RWPE1 (cell line): ENCODE data around the gene SLC4A4.

ENCODE experiments used
- CTCF ChIA-PET: fragments of 350-600 bp; sonication (Branson Sonifier 250); formaldehyde crosslinking; extraction: SDS; loops from one replicate; lab custom pipeline; 2021; lab: Yijun Ruan, JAX
- POLR2A ChIA-PET: fragments of 400-600 bp; formaldehyde crosslinking; extraction: SDS; loops from one replicate; lab custom pipeline; 2020; ENCODE audit warnings: antibody characterized with exemption; ENCODE audit not compliant: low non-redundant PET; lab: Yijun Ruan, JAX
- DNase-seq: peaks from one replicate; pipeline ENCODE4 v3.0.0; 2012; ENCODE audit warnings: low spot score
- H3K27ac ChIP-seq: fragments of 450-650 bp; 2 replicates; pipeline ENCODE4 v1.5.1; 2017
- TF ChIP-seq, protein P1 (sequence below): fragments of 450-650 bp; conservative IDR thresholded peaks from 2 replicates; pipeline ENCODE4 v1.5.1; 2017; ENCODE audit warnings: low read depth, mild to moderate bottlenecking

The SLC4A4 gene

DNA sequence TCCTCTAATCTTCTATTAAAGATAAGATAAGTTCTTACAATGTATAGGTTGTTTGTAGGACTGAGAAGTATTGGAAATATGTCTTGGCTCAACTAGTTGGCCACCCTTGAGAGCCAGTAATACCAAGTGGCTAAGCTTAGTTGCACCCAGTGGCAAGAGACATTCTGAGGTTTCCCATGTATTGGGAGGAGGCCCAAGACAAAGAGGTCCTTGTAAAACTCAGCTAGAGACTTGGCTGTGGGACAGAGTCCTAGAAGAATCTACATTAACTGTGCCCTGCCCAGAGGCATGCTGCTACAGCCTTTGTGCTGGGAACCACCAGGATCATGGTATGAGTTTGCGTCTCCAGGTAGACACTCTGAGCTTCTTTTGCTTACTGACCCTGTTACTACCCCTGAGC lies 41.9 kb upstream of the SLC4A4 start:
- ChIA-PET CTCF (no interaction called here), POLR2A (no interaction called here)
- DNase-seq: no peak
- TF ChIP-seq, protein P1, sequence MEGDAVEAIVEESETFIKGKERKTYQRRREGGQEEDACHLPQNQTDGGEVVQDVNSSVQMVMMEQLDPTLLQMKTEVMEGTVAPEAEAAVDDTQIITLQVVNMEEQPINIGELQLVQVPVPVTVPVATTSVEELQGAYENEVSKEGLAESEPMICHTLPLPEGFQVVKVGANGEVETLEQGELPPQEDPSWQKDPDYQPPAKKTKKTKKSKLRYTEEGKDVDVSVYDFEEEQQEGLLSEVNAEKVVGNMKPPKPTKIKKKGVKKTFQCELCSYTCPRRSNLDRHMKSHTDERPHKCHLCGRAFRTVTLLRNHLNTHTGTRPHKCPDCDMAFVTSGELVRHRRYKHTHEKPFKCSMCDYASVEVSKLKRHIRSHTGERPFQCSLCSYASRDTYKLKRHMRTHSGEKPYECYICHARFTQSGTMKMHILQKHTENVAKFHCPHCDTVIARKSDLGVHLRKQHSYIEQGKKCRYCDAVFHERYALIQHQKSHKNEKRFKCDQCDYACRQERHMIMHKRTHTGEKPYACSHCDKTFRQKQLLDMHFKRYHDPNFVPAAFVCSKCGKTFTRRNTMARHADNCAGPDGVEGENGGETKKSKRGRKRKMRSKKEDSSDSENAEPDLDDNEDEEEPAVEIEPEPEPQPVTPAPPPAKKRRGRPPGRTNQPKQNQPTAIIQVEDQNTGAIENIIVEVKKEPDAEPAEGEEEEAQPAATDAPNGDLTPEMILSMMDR: no peak
- no peak overlapping the region for H3K27ac ChIP-seq

DNA sequence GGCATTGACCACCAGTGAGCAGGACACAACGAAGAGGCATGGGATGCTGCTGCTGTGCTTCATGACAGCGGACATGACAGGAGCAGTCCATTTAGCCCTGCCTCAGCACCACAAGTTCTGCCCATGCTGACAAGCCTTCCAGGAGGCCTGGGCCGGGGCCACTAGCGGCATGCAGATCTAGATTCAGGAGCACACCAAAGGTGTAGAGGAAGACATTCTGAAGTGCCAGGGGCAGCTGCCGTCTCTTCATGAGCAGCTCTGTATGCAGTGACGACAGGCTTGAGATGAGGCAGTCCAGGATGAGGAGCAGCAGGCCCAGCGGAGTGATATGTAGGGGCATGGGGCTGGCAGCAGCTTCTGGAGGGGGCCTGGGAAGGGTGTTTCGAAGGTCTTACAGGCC lies 38.5 kb upstream of the SLC4A4 start:
- POLR2A ChIA-PET: no interaction called here
- H3K27ac ChIP-seq: no peak overlapping the region
- TF ChIP-seq, protein P1: no peak
- no peak for DNase-seq
- CTCF ChIA-PET: no interaction called here

DNA sequence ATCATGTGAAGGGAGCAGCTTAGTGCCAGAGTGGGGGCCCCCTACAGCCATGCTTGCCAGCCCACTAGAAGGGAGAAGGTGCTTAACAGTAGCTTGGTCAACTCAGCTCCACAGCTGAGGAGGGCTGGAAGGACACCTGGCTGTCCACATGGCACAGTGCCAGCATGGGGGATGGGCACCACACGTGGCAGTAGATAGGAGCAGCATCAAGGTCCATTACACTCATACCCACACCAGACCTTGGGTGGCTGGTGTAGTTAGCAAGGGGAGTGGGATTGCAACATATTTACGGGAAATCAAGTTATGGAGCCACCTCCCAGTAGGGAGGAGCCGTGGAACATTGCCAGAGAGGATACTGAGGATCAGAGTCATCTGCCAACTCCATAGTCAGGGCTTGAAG lies 37.9 kb upstream of the SLC4A4 start:
- TF ChIP-seq, protein P1: no peak
- CTCF ChIA-PET: no interaction called here
- no peak for DNase-seq
- POLR2A ChIA-PET: no interaction called here
- no peak overlapping the region for H3K27ac ChIP-seq

DNA sequence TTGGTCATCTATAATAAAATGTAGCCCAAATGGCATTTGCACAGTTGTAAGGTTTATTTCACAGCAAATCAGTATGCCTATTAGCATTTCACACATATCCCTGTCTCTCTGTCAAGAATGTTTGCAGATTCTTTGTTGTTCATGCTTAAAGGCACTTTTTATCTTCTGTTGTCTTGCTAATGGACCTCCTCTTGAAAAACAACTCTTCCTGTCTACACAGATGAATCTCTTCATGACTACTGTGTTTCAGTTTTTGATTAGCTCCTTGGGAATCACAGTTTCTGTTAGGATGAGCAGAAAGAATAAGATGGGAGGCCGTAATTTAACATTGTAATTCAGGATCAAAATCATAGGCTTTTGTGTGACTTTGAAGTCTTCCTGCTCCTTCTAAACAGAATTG lies 35.5 kb upstream of the SLC4A4 start:
- POLR2A ChIA-PET: no interaction called here
- DNase-seq: no peak
- H3K27ac ChIP-seq: no peak overlapping the region
- CTCF ChIA-PET: no interaction called here
- TF ChIP-seq, protein P1: no peak

DNA sequence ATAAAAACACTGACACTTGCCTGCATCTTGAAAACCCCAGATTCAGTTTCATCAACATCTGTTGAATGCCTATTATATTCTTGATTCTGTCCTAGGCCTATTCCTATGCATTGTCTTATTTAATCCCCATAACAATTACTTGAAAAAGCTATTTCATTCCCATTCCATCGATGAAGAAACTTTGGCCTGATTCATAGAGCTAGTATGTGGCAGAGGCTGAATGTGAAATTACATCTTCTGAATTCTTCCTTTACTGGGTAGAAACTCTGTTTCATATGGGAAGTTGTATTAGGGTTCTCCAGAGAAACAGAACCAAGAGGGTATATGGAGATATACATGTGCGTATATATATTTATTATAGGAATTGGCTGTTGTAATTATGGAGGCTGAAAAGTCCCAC lies 35.0 kb upstream of the SLC4A4 start:
- TF ChIP-seq, protein P1: no peak
- no peak for DNase-seq
- CTCF ChIA-PET: no interaction called here
- H3K27ac ChIP-seq: no peak overlapping the region
- POLR2A ChIA-PET: no interaction called here

DNA sequence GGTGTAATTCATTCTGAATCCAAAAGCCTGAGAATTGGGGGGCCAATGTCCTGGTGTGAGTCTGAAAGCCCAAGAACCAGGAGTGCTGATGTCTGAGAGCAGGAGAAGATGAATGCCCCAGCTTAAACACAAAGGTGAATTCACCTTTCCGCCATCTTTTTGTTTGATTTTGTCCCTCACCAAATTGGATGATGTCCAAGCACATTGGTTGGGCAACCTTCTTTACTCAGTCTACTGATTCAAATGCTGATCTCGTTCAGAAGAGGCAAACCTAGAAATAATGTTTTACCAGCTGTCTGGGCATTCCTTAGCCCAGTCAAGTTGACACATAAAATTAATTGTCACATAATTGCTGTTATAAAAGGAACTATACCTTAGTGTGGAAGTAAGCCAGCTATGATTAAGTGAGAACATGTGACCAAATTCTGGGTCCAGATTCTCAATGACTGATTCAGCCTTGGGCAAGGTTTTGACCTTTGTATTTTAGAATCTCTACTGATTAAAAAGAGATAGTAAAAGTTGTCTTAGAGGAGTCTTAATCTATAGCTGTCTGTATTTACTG lies 34.5 kb upstream of the SLC4A4 start:
- POLR2A ChIA-PET: no interaction called here
- TF ChIP-seq, protein P1: no peak
- no peak overlapping the region for H3K27ac ChIP-seq
- DNase-seq: no peak
- CTCF ChIA-PET: no interaction called here
